ENCODE measurements around the gene LTB4R2. TPM values are rescaled to one million over a fixed set of nuclear protein-coding genes. Genes with fewer than 3 reads are reported as not detected.

LTB4R2 gene
- polyA plus RNA-seq, 2 of the 4 experiments (the other 2 are of a cell fraction), result 5.8 to 8.6 TPM

DNA sequence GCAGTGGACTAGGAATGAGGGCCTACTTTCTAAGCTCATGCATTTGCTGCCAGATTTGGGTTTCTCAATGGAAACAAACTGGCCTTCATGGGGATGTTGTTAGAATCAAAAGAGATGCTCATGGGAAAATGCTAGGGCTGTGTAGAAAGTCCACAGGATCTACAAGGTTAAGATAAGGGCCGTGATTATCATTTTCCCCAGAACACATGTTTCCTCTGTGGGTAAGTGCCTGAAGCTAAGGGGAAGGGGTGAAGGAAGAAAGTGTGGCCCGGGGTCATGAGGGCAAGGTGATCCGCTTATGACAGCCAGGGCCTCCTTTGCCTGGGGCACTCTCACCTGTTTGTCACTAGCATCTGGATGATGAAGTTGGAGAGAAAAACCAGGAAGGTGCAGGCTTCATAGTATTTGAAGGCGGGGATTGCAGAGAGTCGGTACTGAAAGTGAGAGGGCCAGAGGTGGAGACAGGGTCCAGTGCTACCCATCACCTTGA is 15.1 kb downstream of the LTB4R2 start:
- no peak for FAIRE-seq
- CTCF ChIA-PET, result interaction anchor here (1.4 to 46.6 kb wide), 10 partner anchors 9 to 116 kb away, joined by 3 to 1142 read pairs (median 12); partner anchors contain the start of genes ADCY4, CBLN3, CIDEB and KHNYN
- WGBS (ENCODE audit: missing lambda C conversion rate), result 68% methylated on average over 5 of the region's 5 CpGs

GRCh38 chr14:24325963-24326362 is 16.0 kb downstream of the LTB4R2 start:
- ChIA-PET CTCF (interaction anchor here (1.4 to 46.6 kb wide), 7 partner anchors 10 to 115 kb away, joined by 3 to 1142 read pairs (median 14); partner anchors contain the start of genes CBLN3, CIDEB, KHNYN and LTB4R), POLR2A (interaction anchor here (1.5 kb wide), 1 partner anchor 83 kb away, joined by 3 read pairs; the partner anchor contains the start of gene TINF2)
- H3K4me3 ChIP-seq, result no peak overlapping the region
- no peaks in the 10 kb centered on the region for H3K4me1 ChIP-seq
- H3K4me2 ChIP-seq, result no peak overlapping the region
- FAIRE-seq (no peak), DNase-seq (ENCODE audit: low read depth in 1 of 2, low spot score in 1 of 2) (no peak), ATAC-seq (no peak)
- no peaks in the 10 kb centered on the region for H3K9me3 ChIP-seq
- no peak overlapping the region for H3K27ac ChIP-seq
- TF ChIP-seq KDM5A (IDR thresholded peaks at IDR 0.05), result no peak
- TF ChIP-seq MYC (IDR thresholded peaks at IDR 0.05; ENCODE audit: borderline replicate concordance, low read length), result no peak
- no peak for TF ChIP-seq POLR2A (IDR thresholded peaks at IDR 0.05; ENCODE audit: low read length)
- TF ChIP-seq KDM1A (IDR thresholded peaks at IDR 0.05; ENCODE audit: low read depth), result no peak
- WGBS (ENCODE audit: missing lambda C conversion rate), result 44% methylated on average over 7 of the region's 9 CpGs

More for the DNA sequence above, 15.1 kb downstream of the LTB4R2 start:
- POLR2A ChIA-PET, result interaction anchor here (1.0 to 1.5 kb wide), 2 partner anchors 83 to 105 kb away, joined by 3 read pairs; partner anchors contain the start of genes CBLN3, KHNYN and TINF2
- Histone ChIP-seq H3K27ac (no peak overlapping the region), H3K4me3 (no peak overlapping the region), H3K9me3 (no peaks in the 10 kb centered on the region), H3K4me2 (no peak overlapping the region), H3K4me1 (no peaks in the 10 kb centered on the region)
- TF ChIP-seq TP53 (CRISPR knock-in tag; IDR thresholded peaks at IDR 0.05) (no peak), RAD21 (conservative IDR thresholded peaks at IDR 0.05 in 1 of 2, IDR thresholded peaks at IDR 0.05 in 1 of 2) (no peak), HDAC2 (IDR thresholded peaks at IDR 0.05) (no peak), HES2 (IDR thresholded peaks at IDR 0.05) (no peak), FOSB (CRISPR knock-in tag; IDR thresholded peaks at IDR 0.05) (no peak), HEYL (CRISPR knock-in tag; IDR thresholded peaks at IDR 0.05) (no peak), CHD4 (IDR thresholded peaks at IDR 0.05; ENCODE audit: borderline replicate concordance) (no peak)
- no peak for ATAC-seq
- DNase-seq (ENCODE audit: low read depth in 1 of 2, low spot score in 1 of 2), result no peak

GRCh38 chr14:24327303-24327702 is 17.4 kb downstream of the LTB4R2 start:
- Histone ChIP-seq H3K4me3 (no peak overlapping the region), H3K4me2 (no peak overlapping the region), H3K27ac (no peak overlapping the region), H3K4me1 (peaks cover under 1% of the 10 kb centered on the region; the same call in 1 of the 3 replicates), H3K9me3 (no peaks in the 10 kb centered on the region)
- POLR2A ChIA-PET, result interaction anchor here (0.9 kb wide), 1 partner anchor 109 kb away, joined by 4 read pairs; no protein-coding TSS in a partner anchor
- TF ChIP-seq E2F6 (IDR thresholded peaks at IDR 0.05; ENCODE audit: borderline replicate concordance, low read depth), result no peak
- TF ChIP-seq CEBPB (IDR thresholded peaks at IDR 0.05), result no peak
- no peak for TF ChIP-seq PBX3 (IDR thresholded peaks at IDR 0.05)
- TF ChIP-seq MYC (IDR thresholded peaks at IDR 0.05; ENCODE audit: borderline replicate concordance, low read length), result no peak
- TF ChIP-seq FOSL2 (IDR thresholded peaks at IDR 0.05), result no peak
- TF ChIP-seq FOSL2 (CRISPR knock-in tag; IDR thresholded peaks at IDR 0.05), result no peak
- no peak for TF ChIP-seq CHD2 (IDR thresholded peaks at IDR 0.05; ENCODE audit: low read length, partially characterized antibody)
- no peak for TF ChIP-seq SREBF2 (IDR thresholded peaks at IDR 0.05)
- no peak for TF ChIP-seq HDAC2 (IDR thresholded peaks at IDR 0.05)
- no peak for TF ChIP-seq BCL3 (IDR thresholded peaks at IDR 0.05)
- no peak for TF ChIP-seq POLR2AphosphoS2 (conservative IDR thresholded peaks at IDR 0.05; ENCODE audit: low read length)
- TF ChIP-seq, protein P1, sequence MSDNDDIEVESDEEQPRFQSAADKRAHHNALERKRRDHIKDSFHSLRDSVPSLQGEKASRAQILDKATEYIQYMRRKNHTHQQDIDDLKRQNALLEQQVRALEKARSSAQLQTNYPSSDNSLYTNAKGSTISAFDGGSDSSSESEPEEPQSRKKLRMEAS (IDR thresholded peaks at IDR 0.05), result no peak
- TF ChIP-seq HOXB13 (CRISPR knock-in tag; IDR thresholded peaks at IDR 0.05; ENCODE audit: low read depth), result no peak
- TF ChIP-seq ZC3H11A (IDR thresholded peaks at IDR 0.05), result no peak
- TF ChIP-seq CBX2 (IDR thresholded peaks at IDR 0.05; ENCODE audit: borderline replicate concordance, low read depth), result no peak
- WGBS (ENCODE audit: missing lambda C conversion rate), result 38% methylated on average over 2 of the region's 2 CpGs
- DNase-seq (ENCODE audit: low read depth in 1 of 2, low spot score in 1 of 2) (no peak), FAIRE-seq (no peak), ATAC-seq (no peak)
- CTCF ChIA-PET, result interaction anchor here (0.6 to 46.6 kb wide), 22 partner anchors 9 to 116 kb away, joined by 3 to 1142 read pairs (median 4); partner anchors contain the start of genes CBLN3, CIDEB, KHNYN and LTB4R
